Esophagus muscularis mucosa (tissue), 4 donors: ENCODE results near the gene RNF217. TPM values are rescaled to one million over a fixed set of nuclear protein-coding genes. Genes with fewer than 3 reads are reported as not detected.

Experiments used
- DNase-seq: peaks from one replicate; pipeline ENCODE4 v3.0.0-alpha.2; 2017; ENCODE audit errors: extremely low spot score
- H3K27ac ChIP-seq, 4 donors: fragments of 200-600 bp; sonication (generic); replicated peaks in 1 of 4; 1 replicate in 3 of 4; 2 replicates in 1 of 4; pipeline ENCODE4 v1.5.1; 2016 to 2019; ENCODE audit warnings: mild to moderate bottlenecking in 1 of 4
- H3K27me3 ChIP-seq, 4 donors: fragments of 200-600 bp; sonication (generic); one replicate each; pipeline versions ENCODE4 v1.5.1 to v1.6.0; 2016 to 2019
- H3K36me3 ChIP-seq, 4 donors: fragments of 200-600 bp; sonication (generic); one replicate each; pipeline ENCODE4 v1.5.1; 2016 to 2019
- H3K4me1 ChIP-seq, 4 donors: fragments of 200-600 bp; sonication (generic); one replicate each; pipeline ENCODE4 v1.5.1; 2016 to 2019
- H3K4me3 ChIP-seq, 4 donors: fragments of 200-600 bp; sonication (generic); 1 replicate in 2 of 4; 2 replicates in 2 of 4; pipeline ENCODE4 v1.5.1; 2016 to 2019; ENCODE audit warnings: mild to moderate bottlenecking in 4 of 4, moderate library complexity in 1 of 4
- H3K9me3 ChIP-seq, 4 donors: fragments of 200-600 bp; sonication (generic); 1 replicate in 3 of 4; 2 replicates in 1 of 4; pipeline ENCODE4 v1.5.1; 2016 to 2019
- EP300 ChIP-seq: sonication (generic); formaldehyde crosslinking; IDR thresholded peaks from one replicate; pipeline ENCODE4 v1.6.1; 2017; ENCODE audit warnings: antibody characterized with exemption
- POLR2A ChIP-seq: fragments of 450-650 bp; IDR thresholded peaks from one replicate; pipeline ENCODE4 v1.6.1; 2017; ENCODE audit warnings: antibody characterized with exemption, moderate library complexity, mild to moderate bottlenecking, low read depth
- POLR2AphosphoS5 ChIP-seq, 2 donors: sonication (generic); formaldehyde crosslinking; IDR thresholded peaks; one replicate each; pipeline ENCODE4 v1.6.1; 2017; ENCODE audit warnings: antibody characterized with exemption in 2 of 2
- WGBS: methylation state at CpG from one replicate; pipeline ENCODE4 v1.1.5; 2018; 5-methylcytosine and 5-hydroxymethylcytosine counted together
- intact Hi-C: fragments of 100-400 bp; cut with DNase I; formaldehyde crosslinking; loops from one replicate; pipeline ENCODE4 v1.15.1; 2023
- total RNA-seq, 4 donors: library from RNA; depleted of rRNA; stranded (reverse); fragments of >200 nt; gene quantifications; one replicate each; pipeline versions ENCODE4 v1.1.0 to v1.2.1, GENCODE V29; 2016
- TF ChIP-seq, protein P1 (sequence below), 3 experiments: fragments of 200-600 bp in 2 of 3; fragments of 450-650 bp in 1 of 3; sonication (generic) in 2 of 3; IDR thresholded peaks; one replicate each; pipeline ENCODE4 v1.5.1; 2017 to 2019; ENCODE audit warnings: antibody characterized with exemption in 3 of 3, mild to moderate bottlenecking in 2 of 3, moderate library complexity in 1 of 3

RNF217 gene
- total RNA-seq, 4 donors from 2014 or later = 20.0 to 34.9 (median 23.2) TPM

GRCh38 chr6:124989136-124989983 is 27.1 kb downstream of the RNF217 start:
- no peak for DNase-seq
- peaks cover 5 to 40% (median 14%) of the 10 kb centered on the region in 4 donors for H3K4me1 ChIP-seq
- WGBS = 81% methylated on average over 5 of the region's 5 CpGs
- intact Hi-C loops = no loop called here
- no peaks in the 10 kb centered on the region for H3K9me3 ChIP-seq
- no peaks in the 10 kb centered on the region for H3K36me3 ChIP-seq
- H3K27ac ChIP-seq = no peak overlapping the region
- no peaks in the 10 kb centered on the region for H3K27me3 ChIP-seq
- TF ChIP-seq POLR2A (no peak), EP300 (no peak), POLR2AphosphoS5 (IDR thresholded peaks at IDR 0.05) (no peak)
- TF ChIP-seq, protein P1, sequence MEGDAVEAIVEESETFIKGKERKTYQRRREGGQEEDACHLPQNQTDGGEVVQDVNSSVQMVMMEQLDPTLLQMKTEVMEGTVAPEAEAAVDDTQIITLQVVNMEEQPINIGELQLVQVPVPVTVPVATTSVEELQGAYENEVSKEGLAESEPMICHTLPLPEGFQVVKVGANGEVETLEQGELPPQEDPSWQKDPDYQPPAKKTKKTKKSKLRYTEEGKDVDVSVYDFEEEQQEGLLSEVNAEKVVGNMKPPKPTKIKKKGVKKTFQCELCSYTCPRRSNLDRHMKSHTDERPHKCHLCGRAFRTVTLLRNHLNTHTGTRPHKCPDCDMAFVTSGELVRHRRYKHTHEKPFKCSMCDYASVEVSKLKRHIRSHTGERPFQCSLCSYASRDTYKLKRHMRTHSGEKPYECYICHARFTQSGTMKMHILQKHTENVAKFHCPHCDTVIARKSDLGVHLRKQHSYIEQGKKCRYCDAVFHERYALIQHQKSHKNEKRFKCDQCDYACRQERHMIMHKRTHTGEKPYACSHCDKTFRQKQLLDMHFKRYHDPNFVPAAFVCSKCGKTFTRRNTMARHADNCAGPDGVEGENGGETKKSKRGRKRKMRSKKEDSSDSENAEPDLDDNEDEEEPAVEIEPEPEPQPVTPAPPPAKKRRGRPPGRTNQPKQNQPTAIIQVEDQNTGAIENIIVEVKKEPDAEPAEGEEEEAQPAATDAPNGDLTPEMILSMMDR (IDR thresholded peaks at IDR 0.05) = no peak
- no peak overlapping the region for H3K4me3 ChIP-seq

GRCh38 chr6:124990988-124991387 is 28.8 kb downstream of the RNF217 start:
- H3K9me3 ChIP-seq = no peaks in the 10 kb centered on the region
- 100% methylated on average over 1 of the region's 1 CpG for WGBS
- intact Hi-C loops = no loop called here
- TF ChIP-seq, protein P1 (IDR thresholded peaks at IDR 0.05) = no peak
- no peak for TF ChIP-seq EP300
- TF ChIP-seq POLR2A = no peak
- TF ChIP-seq POLR2AphosphoS5 (IDR thresholded peaks at IDR 0.05) = no peak
- H3K4me3 ChIP-seq = no peak overlapping the region
- H3K27ac ChIP-seq = no peak overlapping the region
- no peaks in the 10 kb centered on the region for H3K36me3 ChIP-seq
- H3K27me3 ChIP-seq = no peaks in the 10 kb centered on the region
- peaks cover 2 to 35% (median 8%) of the 10 kb centered on the region in 4 donors for H3K4me1 ChIP-seq
- DNase-seq = no peak

DNA sequence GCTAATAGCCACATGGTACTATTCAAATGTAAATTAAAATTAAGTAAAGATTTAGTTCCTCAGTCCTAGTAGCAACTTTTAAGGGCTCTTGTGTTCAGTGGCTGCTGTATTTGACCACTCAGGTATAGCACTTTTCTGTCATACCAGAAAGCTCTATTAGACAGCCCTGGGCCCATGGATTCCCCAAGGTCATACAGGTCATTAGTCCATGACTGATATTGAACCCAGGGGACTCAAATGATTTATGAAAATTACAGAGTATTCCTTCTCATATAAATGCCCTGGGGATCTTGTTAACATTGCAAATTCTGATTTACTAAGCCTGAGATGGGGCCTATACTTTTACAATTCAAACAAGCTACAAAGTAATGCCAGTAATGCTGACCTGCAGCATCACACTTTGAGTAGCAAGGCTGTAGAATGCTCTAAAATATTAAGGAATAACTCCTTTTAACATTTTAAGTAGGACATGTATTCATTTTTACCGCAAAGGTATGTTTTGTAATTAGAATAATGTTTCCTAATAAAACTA is 29.6 kb downstream of the RNF217 start:
- intact Hi-C loops = no loop called here
- TF ChIP-seq POLR2AphosphoS5 (IDR thresholded peaks at IDR 0.05) (no peak), EP300 (no peak), POLR2A (no peak)
- TF ChIP-seq, protein P1 (IDR thresholded peaks at IDR 0.05) = no peak
- Histone ChIP-seq H3K27ac (no peak overlapping the region), H3K9me3 (no peaks in the 10 kb centered on the region), H3K4me1 (peaks cover 0 to 29% (median 5%) of the 10 kb centered on the region in 4 donors), H3K27me3 (no peaks in the 10 kb centered on the region), H3K4me3 (no peak overlapping the region), H3K36me3 (no peaks in the 10 kb centered on the region)
- WGBS = 90% methylated on average over 1 of the region's 1 CpG
- no peak for DNase-seq

GRCh38 chr6:124993327-124993726 is 31.1 kb downstream of the RNF217 start:
- Histone ChIP-seq H3K9me3 (no peaks in the 10 kb centered on the region), H3K27me3 (no peaks in the 10 kb centered on the region), H3K4me1 (peaks cover 0 to 29% (median 5%) of the 10 kb centered on the region in 4 donors), H3K4me3 (no peak overlapping the region), H3K36me3 (no peaks in the 10 kb centered on the region), H3K27ac (no peak overlapping the region)
- DNase-seq = no peak
- intact Hi-C loops = no loop called here
- WGBS = 88% methylated on average over 6 of the region's 6 CpGs
- TF ChIP-seq EP300 = no peak
- no peak for TF ChIP-seq POLR2AphosphoS5 (IDR thresholded peaks at IDR 0.05)
- no peak for TF ChIP-seq POLR2A
- TF ChIP-seq, protein P1 (IDR thresholded peaks at IDR 0.05) = no peak
